ENCODE measurements around the gene IFNK. TPM values are rescaled to one million over a fixed set of nuclear protein-coding genes. Genes with fewer than 3 reads are reported as not detected.
A peak's percentile ranks its signal among the peaks of the same experiment; 100 is the strongest.

Gene IFNK
- total RNA-seq, 1 experiment from 2014 or later: not detected

DNA sequence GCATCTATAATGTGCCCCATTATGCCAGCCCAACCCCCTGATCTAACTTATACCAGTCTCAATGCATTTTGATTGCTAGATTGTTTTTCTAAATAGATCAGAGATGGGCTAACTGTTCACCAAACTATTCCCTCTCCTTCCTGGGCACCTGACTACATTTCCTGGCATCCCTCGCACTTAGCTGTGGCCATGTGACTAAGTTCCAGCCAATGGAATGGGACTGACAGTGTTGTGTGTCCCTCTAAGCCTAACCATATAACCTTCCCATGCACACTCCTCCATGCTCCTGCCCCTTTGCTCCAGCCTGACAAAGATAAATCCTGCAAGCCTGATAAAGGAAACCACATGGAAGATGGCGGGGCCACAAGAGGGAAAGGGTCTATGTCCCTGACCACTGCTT is 12.3 kb upstream of the IFNK start:
- Histone ChIP-seq H3K9me2 (ENCODE audit: insufficient read depth) (no peaks in the 10 kb centered on the region), H3K4me1 (ENCODE audit: control insufficient read depth in 1 of 2, insufficient read depth in 2 of 2, low read length in 2 of 2) (no peaks in the 10 kb centered on the region), H3K4me3 (replicated peaks in 1 of 2; ENCODE audit: low read depth in 1 of 2, low read length in 2 of 2) (no peak overlapping the region), H4K20me1 (ENCODE audit: insufficient read depth) (no peaks in the 10 kb centered on the region), H3K27me3 (ENCODE audit: insufficient read depth, low read length) (peaks cover 5% of the 10 kb centered on the region; the same call in 1 of the 2 replicates), H3K4me2 (ENCODE audit: low read length) (no peak overlapping the region), H3K36me3 (ENCODE audit: control insufficient read depth in 1 of 2, insufficient read depth in 2 of 2, low read length in 2 of 2) (no peaks in the 10 kb centered on the region), H3K79me2 (ENCODE audit: insufficient read depth, low read length) (no peaks in the 10 kb centered on the region), H3K9me3 (ENCODE audit: control insufficient read depth in 1 of 2, insufficient read depth in 1 of 2, low read depth in 1 of 2, low read length in 2 of 2) (no peaks in the 10 kb centered on the region), H2AFZ (ENCODE audit: low read depth, low read length, poor library complexity, severe bottlenecking) (no peak overlapping the region), H3K9ac (ENCODE audit: low read length) (no peak overlapping the region), H3K27ac (ENCODE audit: low read depth, low read length) (no peak overlapping the region)
- intact Hi-C loops (cut with micrococcal nuclease): no loop called here
- no peak for DNase-seq (ENCODE audit: low read depth, low spot score)
- ATAC-seq: peak; percentile 42; the same call in 1 of the 2 replicates
- ChIA-PET RAD21 (ENCODE audit: low non-redundant PET in 1 of 2, low total read pairs in 2 of 2, uncharacterized antibody in 2 of 2, unreplicated experiment in 2 of 2) (no interaction called here), POLR2A (no interaction called here), CTCF (no interaction called here)
- no peak for TF ChIP-seq SP1 (IDR thresholded peaks at IDR 0.05; ENCODE audit: low read depth)
- TF ChIP-seq, protein P1, sequence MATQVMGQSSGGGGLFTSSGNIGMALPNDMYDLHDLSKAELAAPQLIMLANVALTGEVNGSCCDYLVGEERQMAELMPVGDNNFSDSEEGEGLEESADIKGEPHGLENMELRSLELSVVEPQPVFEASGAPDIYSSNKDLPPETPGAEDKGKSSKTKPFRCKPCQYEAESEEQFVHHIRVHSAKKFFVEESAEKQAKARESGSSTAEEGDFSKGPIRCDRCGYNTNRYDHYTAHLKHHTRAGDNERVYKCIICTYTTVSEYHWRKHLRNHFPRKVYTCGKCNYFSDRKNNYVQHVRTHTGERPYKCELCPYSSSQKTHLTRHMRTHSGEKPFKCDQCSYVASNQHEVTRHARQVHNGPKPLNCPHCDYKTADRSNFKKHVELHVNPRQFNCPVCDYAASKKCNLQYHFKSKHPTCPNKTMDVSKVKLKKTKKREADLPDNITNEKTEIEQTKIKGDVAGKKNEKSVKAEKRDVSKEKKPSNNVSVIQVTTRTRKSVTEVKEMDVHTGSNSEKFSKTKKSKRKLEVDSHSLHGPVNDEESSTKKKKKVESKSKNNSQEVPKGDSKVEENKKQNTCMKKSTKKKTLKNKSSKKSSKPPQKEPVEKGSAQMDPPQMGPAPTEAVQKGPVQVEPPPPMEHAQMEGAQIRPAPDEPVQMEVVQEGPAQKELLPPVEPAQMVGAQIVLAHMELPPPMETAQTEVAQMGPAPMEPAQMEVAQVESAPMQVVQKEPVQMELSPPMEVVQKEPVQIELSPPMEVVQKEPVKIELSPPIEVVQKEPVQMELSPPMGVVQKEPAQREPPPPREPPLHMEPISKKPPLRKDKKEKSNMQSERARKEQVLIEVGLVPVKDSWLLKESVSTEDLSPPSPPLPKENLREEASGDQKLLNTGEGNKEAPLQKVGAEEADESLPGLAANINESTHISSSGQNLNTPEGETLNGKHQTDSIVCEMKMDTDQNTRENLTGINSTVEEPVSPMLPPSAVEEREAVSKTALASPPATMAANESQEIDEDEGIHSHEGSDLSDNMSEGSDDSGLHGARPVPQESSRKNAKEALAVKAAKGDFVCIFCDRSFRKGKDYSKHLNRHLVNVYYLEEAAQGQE (IDR thresholded peaks at IDR 0.05; ENCODE audit: low read depth): no peak
- TF ChIP-seq TCF7L2 (IDR thresholded peaks at IDR 0.05; ENCODE audit: borderline replicate concordance, extremely low read depth, insufficient read depth, insufficient read length): no peak
- no peak for TF ChIP-seq FOSL1 (IDR thresholded peaks at IDR 0.05; ENCODE audit: low read depth)
- TF ChIP-seq SIN3A (IDR thresholded peaks at IDR 0.05; ENCODE audit: low read depth): no peak
- no peak for TF ChIP-seq EGR1 (IDR thresholded peaks at IDR 0.05; ENCODE audit: low read depth)
- TF ChIP-seq POLR2AphosphoS5 (IDR thresholded peaks at IDR 0.05; ENCODE audit: low read depth, low read length): no peak
- no peak for TF ChIP-seq RAD21 (IDR thresholded peaks at IDR 0.05; ENCODE audit: low read depth)
- TF ChIP-seq ZFX (IDR thresholded peaks at IDR 0.05): no peak
- BruUV-seq (replicated peaks): no TSS peak
